Gastrocnemius medialis (tissue), 4 donors: ENCODE measurements around the gene SAMD4A.

ENCODE experiments used
- CTCF ChIP-seq, 5 experiments: fragments of 450-650 bp in 3 of 5; fragments of 200-600 bp in 2 of 5; sonication (generic) in 2 of 5; IDR thresholded peaks in 4 of 5; conservative IDR thresholded peaks in 1 of 5; 1 replicate in 4 of 5; 2 replicates in 1 of 5; pipeline ENCODE4 v1.5.1; 2016 to 2019; ENCODE audit warnings: antibody characterized with exemption in 5 of 5, mild to moderate bottlenecking in 3 of 5, moderate library complexity in 3 of 5
- POLR2A ChIP-seq, 2 donors: fragments of 450-650 bp; IDR thresholded peaks; one replicate each; pipeline ENCODE4 v1.6.1; 2017; ENCODE audit warnings: antibody characterized with exemption in 2 of 2, mild to moderate bottlenecking in 2 of 2, moderate library complexity in 2 of 2

DNA sequence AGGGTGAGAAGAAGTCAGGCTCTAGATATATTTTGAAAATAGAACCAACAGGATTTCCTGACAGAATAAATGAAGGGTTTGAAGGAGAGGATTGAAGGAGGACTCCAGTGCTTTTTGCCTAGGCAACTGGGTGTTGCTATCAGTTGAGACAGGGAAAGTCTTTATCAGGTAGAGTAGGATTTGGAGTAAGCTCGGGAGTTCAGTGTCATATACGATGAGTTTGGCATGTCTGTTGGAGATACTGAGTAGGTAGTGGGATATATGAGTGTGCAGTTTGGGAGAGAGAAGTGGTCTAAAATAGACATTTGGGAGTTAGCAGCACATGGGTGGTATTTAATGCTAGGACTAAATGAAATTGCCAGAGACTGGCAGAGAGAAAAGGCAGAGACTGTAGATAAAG lies 141.2 kb downstream of the SAMD4A start:
- TF ChIP-seq CTCF (IDR thresholded peaks at IDR 0.05 in 4 of 5, conservative IDR thresholded peaks at IDR 0.05 in 1 of 5) (no peak), POLR2A (IDR thresholded peaks at IDR 0.05) (no peak)
